ENCODE data around the gene COL18A1. TPM values are rescaled to one million over a fixed set of nuclear protein-coding genes. Genes with fewer than 3 reads are reported as not detected.

The COL18A1 gene
- total and polyA plus RNA-seq, 2 donors (not counting 1 experiment from before 2014, with no cell fraction given): 15.6 to 24.7 TPM

DNA sequence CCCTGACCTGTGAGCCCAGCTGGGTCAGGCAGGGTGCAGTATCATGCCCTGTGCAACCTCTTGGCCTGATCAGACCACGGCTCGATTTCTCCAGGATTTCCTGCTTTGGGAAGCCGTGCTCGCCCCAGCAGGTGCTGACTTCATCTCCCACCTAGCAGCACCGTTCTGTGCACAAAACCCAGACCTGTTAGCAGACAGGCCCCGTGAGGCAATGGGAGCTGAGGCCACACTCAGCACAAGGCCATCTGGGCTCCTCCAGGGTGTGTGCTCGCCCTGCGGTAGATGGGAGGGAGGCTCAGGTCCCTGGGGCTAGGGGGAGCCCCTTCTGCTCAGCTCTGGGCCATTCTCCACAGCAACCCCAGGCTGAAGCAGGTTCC, 107.6 kb downstream of the COL18A1 start:
- Histone ChIP-seq H4K20me1 (ENCODE audit: control insufficient read depth, insufficient read depth, low read length, poor library complexity, severe bottlenecking) (no peaks in the 10 kb centered on the region), H3K4me2 (replicated peaks; ENCODE audit: low read depth, low read length, poor library complexity, severe bottlenecking) (no peak overlapping the region), H3K4me3 (ENCODE audit: control extremely low read depth in 1 of 5, extremely low read depth in 1 of 5, insufficient read depth in 1 of 5, low read depth in 2 of 5, low read length in 4 of 5) (no peak overlapping the region), H3K27ac (ENCODE audit: low read length in 2 of 2) (no peak overlapping the region), H3K9ac (ENCODE audit: low read length) (no peak overlapping the region), H2AFZ (ENCODE audit: insufficient read depth, low read depth, low read length, poor library complexity, severe bottlenecking) (no peak overlapping the region), H3K4me1 (ENCODE audit: control insufficient read depth in 2 of 2, insufficient read depth in 2 of 2, low read length in 2 of 2) (no peaks in the 10 kb centered on the region), H3K79me2 (ENCODE audit: control insufficient read depth, insufficient read depth, low read length) (no peaks in the 10 kb centered on the region), H3K9me3 (ENCODE audit: control extremely low read depth in 1 of 3, control insufficient read depth in 2 of 3, insufficient read depth in 1 of 3, low read length in 2 of 3) (peaks cover 0 to 8% (median 0%) of the 10 kb centered on the region in 3 donors), H3K27me3 (replicated peaks in 1 of 4; ENCODE audit: control extremely low read depth in 1 of 4, control insufficient read depth in 3 of 4, insufficient read depth in 4 of 4, low read length in 3 of 4) (no peaks in the 10 kb centered on the region), H3K36me3 (replicated peaks in 1 of 2; ENCODE audit: control extremely low read depth in 1 of 2, control insufficient read depth in 1 of 2, extremely low read depth in 1 of 2, insufficient read depth in 2 of 2, low read length in 1 of 2) (peaks cover 0 to 5% of the 10 kb centered on the region in 2 experiments)
- 90% methylated on average over 6 of the region's 8 CpGs for WGBS (ENCODE audit: insufficient coverage)
- Mint-ChIP-seq H3K4me1 (no peaks in the 10 kb centered on the region), H3K4me3 (no peak overlapping the region), H3K27me3 (no peaks in the 10 kb centered on the region), H3K27ac (no peak overlapping the region), H3K9me3 (ENCODE audit: insufficient read depth) (no peaks in the 10 kb centered on the region)
- TF ChIP-seq EZH2 (IDR thresholded peaks at IDR 0.05; ENCODE audit: borderline replicate concordance, insufficient read depth, low read depth, low read length, poor library complexity, severe bottlenecking): no peak
- TF ChIP-seq, protein P1, sequence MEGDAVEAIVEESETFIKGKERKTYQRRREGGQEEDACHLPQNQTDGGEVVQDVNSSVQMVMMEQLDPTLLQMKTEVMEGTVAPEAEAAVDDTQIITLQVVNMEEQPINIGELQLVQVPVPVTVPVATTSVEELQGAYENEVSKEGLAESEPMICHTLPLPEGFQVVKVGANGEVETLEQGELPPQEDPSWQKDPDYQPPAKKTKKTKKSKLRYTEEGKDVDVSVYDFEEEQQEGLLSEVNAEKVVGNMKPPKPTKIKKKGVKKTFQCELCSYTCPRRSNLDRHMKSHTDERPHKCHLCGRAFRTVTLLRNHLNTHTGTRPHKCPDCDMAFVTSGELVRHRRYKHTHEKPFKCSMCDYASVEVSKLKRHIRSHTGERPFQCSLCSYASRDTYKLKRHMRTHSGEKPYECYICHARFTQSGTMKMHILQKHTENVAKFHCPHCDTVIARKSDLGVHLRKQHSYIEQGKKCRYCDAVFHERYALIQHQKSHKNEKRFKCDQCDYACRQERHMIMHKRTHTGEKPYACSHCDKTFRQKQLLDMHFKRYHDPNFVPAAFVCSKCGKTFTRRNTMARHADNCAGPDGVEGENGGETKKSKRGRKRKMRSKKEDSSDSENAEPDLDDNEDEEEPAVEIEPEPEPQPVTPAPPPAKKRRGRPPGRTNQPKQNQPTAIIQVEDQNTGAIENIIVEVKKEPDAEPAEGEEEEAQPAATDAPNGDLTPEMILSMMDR (IDR thresholded peaks at IDR 0.05): no peak
- POLR2A ChIA-PET: no interaction called here
- CTCF ChIA-PET: no interaction called here
- intact Hi-C loops (cut with micrococcal nuclease): no loop called here
- no peak for ATAC-seq (ENCODE audit: low read depth)
- DNase-seq: no peak

DNA sequence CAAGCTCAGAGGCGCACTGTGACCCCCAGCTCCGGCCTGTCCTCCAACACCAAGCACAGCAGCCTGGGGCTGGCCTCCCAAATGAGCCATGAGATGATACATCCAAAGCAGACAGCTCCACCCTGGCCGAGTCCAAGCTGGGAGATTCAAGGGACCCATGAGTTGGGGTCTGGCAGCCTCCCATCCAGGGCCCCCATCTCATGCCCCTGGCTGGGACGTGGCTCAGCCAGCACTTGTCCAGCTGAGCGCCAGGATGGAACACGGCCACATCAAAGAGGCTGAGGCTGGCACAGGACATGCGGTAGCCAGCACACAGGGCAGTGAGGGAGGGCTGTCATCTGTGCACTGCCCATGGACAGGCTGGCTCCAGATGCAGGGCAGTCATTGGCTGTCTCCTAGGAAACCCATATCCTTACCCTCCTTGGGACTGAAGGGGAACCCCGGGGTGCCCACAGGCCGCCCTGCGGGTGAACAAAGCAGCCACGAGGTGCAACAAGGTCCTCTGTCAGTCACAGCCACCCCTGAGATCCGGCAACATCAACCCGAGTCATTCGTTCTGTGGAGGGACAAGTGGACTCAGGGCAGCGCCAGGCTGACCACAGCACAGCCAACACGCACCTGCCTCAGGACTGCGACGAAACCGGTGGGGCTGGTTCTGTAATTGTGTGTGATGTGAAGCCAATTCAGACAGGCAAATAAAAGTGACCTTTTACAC, 108.2 kb downstream of the COL18A1 start:
- no peak overlapping the region for H3K4me3 ChIP-seq (ENCODE audit: control extremely low read depth in 1 of 5, extremely low read depth in 1 of 5, insufficient read depth in 1 of 5, low read depth in 2 of 5, low read length in 4 of 5)

More for the DNA sequence above, 108.2 kb downstream of the COL18A1 start:
- H3K27me3 Mint-ChIP-seq: no peaks in the 10 kb centered on the region
- no peaks in the 10 kb centered on the region for H3K79me2 ChIP-seq (ENCODE audit: control insufficient read depth, insufficient read depth, low read length)
- H3K4me2 ChIP-seq (replicated peaks; ENCODE audit: low read depth, low read length, poor library complexity, severe bottlenecking): no peak overlapping the region
- H3K27me3 ChIP-seq (replicated peaks in 1 of 4; ENCODE audit: control extremely low read depth in 1 of 4, control insufficient read depth in 3 of 4, insufficient read depth in 4 of 4, low read length in 3 of 4): no peaks in the 10 kb centered on the region
- H4K20me1 ChIP-seq (ENCODE audit: control insufficient read depth, insufficient read depth, low read length, poor library complexity, severe bottlenecking): no peaks in the 10 kb centered on the region
- no peak overlapping the region for H2AFZ ChIP-seq (ENCODE audit: insufficient read depth, low read depth, low read length, poor library complexity, severe bottlenecking)
- no peak overlapping the region for H3K27ac ChIP-seq (ENCODE audit: low read length in 2 of 2)
- TF ChIP-seq, protein P1 (IDR thresholded peaks at IDR 0.05): no peak
- TF ChIP-seq EZH2 (IDR thresholded peaks at IDR 0.05; ENCODE audit: borderline replicate concordance, insufficient read depth, low read depth, low read length, poor library complexity, severe bottlenecking): no peak
- no peaks in the 10 kb centered on the region for H3K4me1 ChIP-seq (ENCODE audit: control insufficient read depth in 2 of 2, insufficient read depth in 2 of 2, low read length in 2 of 2)
- no peak overlapping the region for H3K27ac Mint-ChIP-seq
- CTCF ChIA-PET: no interaction called here
- DNase-seq (no peak), ATAC-seq (ENCODE audit: low read depth) (no peak)
- H3K9ac ChIP-seq (ENCODE audit: low read length): no peak overlapping the region
- peaks cover 0 to 11% (median under 1%) of the 10 kb centered on the region in 3 donors for H3K9me3 ChIP-seq (ENCODE audit: control extremely low read depth in 1 of 3, control insufficient read depth in 2 of 3, insufficient read depth in 1 of 3, low read length in 2 of 3)
- intact Hi-C loops (cut with micrococcal nuclease): no loop called here
- 91% methylated on average over 15 of the region's 19 CpGs for WGBS (ENCODE audit: insufficient coverage)
- H3K36me3 ChIP-seq (replicated peaks in 1 of 2; ENCODE audit: control extremely low read depth in 1 of 2, control insufficient read depth in 1 of 2, extremely low read depth in 1 of 2, insufficient read depth in 2 of 2, low read length in 1 of 2): peaks cover 0 to 5% of the 10 kb centered on the region in 2 experiments
- H3K9me3 Mint-ChIP-seq (ENCODE audit: insufficient read depth): no peaks in the 10 kb centered on the region
- POLR2A ChIA-PET: no interaction called here
- H3K4me1 Mint-ChIP-seq: no peaks in the 10 kb centered on the region
- no peak overlapping the region for H3K4me3 Mint-ChIP-seq
